HEK293 (cell line): Measurements from ENCODE around the gene CORO7.
A peak's percentile ranks its signal among the peaks of the same experiment; 100 is the strongest.

Experiments used
- CTCF ChIA-PET: fragments of 350-600 bp; formaldehyde crosslinking; extraction: SDS; loops from one replicate; lab custom pipeline; 2021; ENCODE audit warnings: antibody characterized with exemption; lab: Yijun Ruan, JAX
- POLR2A ChIA-PET: fragments of 300-600 bp; formaldehyde crosslinking; extraction: SDS; loops from one replicate; lab custom pipeline; 2020; ENCODE audit warnings: antibody characterized with exemption, inconsistent platforms; lab: Yijun Ruan, JAX
- H3K27ac ChIP-seq: fragments of 200-500 bp; sonication (Bioruptor generic); 2 replicates; pipeline ENCODE4 v1.5.1; 2014; ENCODE audit warnings: low read depth, low read length, control low read depth, inconsistent platforms; ENCODE audit errors: extremely low read depth
- H3K36me3 ChIP-seq, 2 experiments: fragments of 200-500 bp in 1 of 2; sonication (Bioruptor generic) in 1 of 2; 1 replicate in 1 of 2; 2 replicates in 1 of 2; pipeline ENCODE4 v1.5.1; 2014 to 2017; ENCODE audit warnings: inconsistent platforms in 2 of 2, low read length in 2 of 2; ENCODE audit not compliant: control insufficient read depth in 2 of 2, insufficient read depth in 1 of 2
- H3K4me1 ChIP-seq: fragments of 200-500 bp; sonication (Bioruptor generic); 2 replicates; pipeline ENCODE4 v1.5.1; 2014; ENCODE audit warnings: mild to moderate bottlenecking, low read length, inconsistent platforms; ENCODE audit not compliant: control insufficient read depth, insufficient read depth
- H3K4me3 ChIP-seq: 2 replicates; pipeline ENCODE4 v1.5.1; 2011; ENCODE audit warnings: low read depth, mild to moderate bottlenecking, control low read depth, low read length, moderate library complexity
- H3K9me3 ChIP-seq: fragments of 200-500 bp; sonication (Bioruptor generic); 2 replicates; pipeline ENCODE4 v1.5.1; 2014; ENCODE audit warnings: low read depth, low read length, inconsistent platforms; ENCODE audit not compliant: control insufficient read depth, insufficient read depth
- CTCF ChIP-seq: fragments of 450-650 bp; formaldehyde crosslinking; IDR thresholded peaks from 2 replicates; pipeline ENCODE4 v1.5.1; 2016; ENCODE audit warnings: missing biosample characterization, missing genetic modification characterization
- KLF1 ChIP-seq: fragments of 450-650 bp; formaldehyde crosslinking; IDR thresholded peaks from 2 replicates; pipeline ENCODE4 v1.5.1; 2016; ENCODE audit warnings: missing biosample characterization, missing genetic modification characterization
- REPIN1 ChIP-seq: fragments of 450-650 bp; formaldehyde crosslinking; IDR thresholded peaks from 2 replicates; pipeline ENCODE4 v1.5.1; 2017; ENCODE audit warnings: missing biosample characterization, missing genetic modification characterization, low read depth
- SCRT1 ChIP-seq: fragments of 450-650 bp; formaldehyde crosslinking; IDR thresholded peaks from 2 replicates; pipeline ENCODE4 v1.5.1; 2016; ENCODE audit warnings: missing biosample characterization, missing genetic modification characterization, borderline replicate concordance
- SCRT2 ChIP-seq: fragments of 450-650 bp; formaldehyde crosslinking; IDR thresholded peaks from 2 replicates; pipeline ENCODE4 v1.5.1; 2016; ENCODE audit warnings: missing biosample characterization, missing genetic modification characterization
- YY2 ChIP-seq: fragments of 450-650 bp; formaldehyde crosslinking; IDR thresholded peaks from 2 replicates; pipeline ENCODE4 v1.5.1; 2016; ENCODE audit warnings: missing biosample characterization, missing genetic modification characterization
- ZBTB49 ChIP-seq: fragments of 450-650 bp; formaldehyde crosslinking; IDR thresholded peaks from 2 replicates; pipeline ENCODE4 v1.5.1; 2016; ENCODE audit warnings: missing biosample characterization, missing genetic modification characterization, low read depth
- ZIC2 ChIP-seq: fragments of 450-650 bp; formaldehyde crosslinking; IDR thresholded peaks from 2 replicates; pipeline ENCODE4 v1.5.1; 2016; ENCODE audit warnings: missing biosample characterization, missing genetic modification characterization
- ZNF223 ChIP-seq: fragments of 450-650 bp; formaldehyde crosslinking; IDR thresholded peaks from 2 replicates; pipeline ENCODE4 v1.5.1; 2016; ENCODE audit warnings: missing biosample characterization, missing genetic modification characterization
- ZNF341 ChIP-seq: fragments of 450-650 bp; formaldehyde crosslinking; IDR thresholded peaks from 2 replicates; pipeline ENCODE4; 2016; ENCODE audit warnings: low read depth, missing biosample characterization, missing genetic modification characterization
- ZNF391 ChIP-seq: fragments of 450-650 bp; formaldehyde crosslinking; IDR thresholded peaks from 2 replicates; pipeline ENCODE4 v1.5.1; 2016; ENCODE audit warnings: low read depth, missing biosample characterization, missing genetic modification characterization, borderline replicate concordance
- ZNF404 ChIP-seq: fragments of 450-650 bp; formaldehyde crosslinking; IDR thresholded peaks from 2 replicates; pipeline ENCODE4 v1.5.1; 2017; ENCODE audit warnings: missing biosample characterization, missing genetic modification characterization
- ZNF426 ChIP-seq: fragments of 450-650 bp; formaldehyde crosslinking; IDR thresholded peaks from 2 replicates; pipeline ENCODE4 v1.5.1; 2017; ENCODE audit warnings: missing biosample characterization, missing genetic modification characterization, mild to moderate bottlenecking, inconsistent platforms, moderate library complexity
- ZNF510 ChIP-seq: fragments of 450-650 bp; formaldehyde crosslinking; IDR thresholded peaks from 2 replicates; pipeline ENCODE4 v1.5.1; 2018; ENCODE audit warnings: mild to moderate bottlenecking, missing genetic modification characterization, missing biosample characterization; ENCODE audit not compliant: insufficient replicate concordance
- ZNF585B ChIP-seq: fragments of 450-650 bp; formaldehyde crosslinking; IDR thresholded peaks from 2 replicates; pipeline ENCODE4 v1.5.1; 2016; ENCODE audit warnings: missing biosample characterization, missing genetic modification characterization
- ZNF596 ChIP-seq: fragments of 450-650 bp; IDR thresholded peaks from 2 replicates; pipeline ENCODE4 v1.5.0; 2018; ENCODE audit warnings: missing biosample characterization, mild to moderate bottlenecking, missing genetic modification characterization, moderate library complexity
- ZNF600 ChIP-seq: fragments of 450-650 bp; formaldehyde crosslinking; IDR thresholded peaks from 2 replicates; pipeline ENCODE4 v1.5.1; 2016; ENCODE audit warnings: missing biosample characterization, missing genetic modification characterization
- ZNF645 ChIP-seq: fragments of 450-650 bp; formaldehyde crosslinking; IDR thresholded peaks from 2 replicates; pipeline ENCODE4; 2016; ENCODE audit warnings: missing biosample characterization, missing genetic modification characterization
- ZNF830 ChIP-seq: fragments of 450-650 bp; IDR thresholded peaks from 2 replicates; pipeline ENCODE4 v1.5.0; 2018; ENCODE audit warnings: missing biosample characterization, missing genetic modification characterization, low read depth, mild to moderate bottlenecking, moderate library complexity
- ZSCAN16 ChIP-seq: fragments of 450-650 bp; formaldehyde crosslinking; IDR thresholded peaks from 2 replicates; pipeline ENCODE4 v1.5.1; 2016; ENCODE audit warnings: missing biosample characterization, missing genetic modification characterization

Gene CORO7

GRCh38 chr16:4409081-4409932, 7.1 kb downstream of the CORO7 start:
- no peak overlapping the region for H3K4me3 ChIP-seq

GRCh38 chr16:4408323-4408690, 8.1 kb downstream of the CORO7 start:
- Histone ChIP-seq H3K27ac (no peak overlapping the region), H3K4me1 (no peaks in the 10 kb centered on the region; the same call in 1 of the 2 replicates), H3K36me3 (peaks cover 5 to 80% of the 10 kb centered on the region in 2 experiments; a peak in 2 of 3 replicates), H3K4me3 (no peak overlapping the region), H3K9me3 (no peaks in the 10 kb centered on the region)
- TF ChIP-seq ZNF404 (tag by site-specific recombination) = no peak
- no peak for TF ChIP-seq ZNF645 (tag by site-specific recombination)
- TF ChIP-seq ZNF830 (tag by site-specific recombination) = no peak
- no peak for TF ChIP-seq ZNF223 (tag by site-specific recombination)
- TF ChIP-seq ZNF391 = no peak
- no peak for TF ChIP-seq YY2 (tag by site-specific recombination)
- no peak for TF ChIP-seq ZSCAN16 (tag by site-specific recombination)
- no peak for TF ChIP-seq ZNF585B (tag by site-specific recombination)
- TF ChIP-seq ZNF426 = no peak
- no peak for TF ChIP-seq ZNF596
- TF ChIP-seq KLF1 = no peak
- TF ChIP-seq ZNF341 (tag by site-specific recombination) = no peak
- no peak for TF ChIP-seq ZNF510 (tag by site-specific recombination)
- ChIA-PET CTCF (interaction anchor here (0.6 to 1.3 kb wide), 2 partner anchors 49 to 69 kb away, joined by 3 to 4 read pairs; no protein-coding TSS in a partner anchor), POLR2A (no interaction called here)

More at GRCh38 chr16:4409081-4409932, 7.1 kb downstream of the CORO7 start:
- no peaks in the 10 kb centered on the region for H3K9me3 ChIP-seq
- ChIA-PET POLR2A (no interaction called here), CTCF (interaction anchor here (0.5 to 1.3 kb wide), 4 partner anchors 50 to 220 kb away, joined by 3 to 4 read pairs (median 4); no protein-coding TSS in a partner anchor)
- H3K4me1 ChIP-seq = no peaks in the 10 kb centered on the region; the same call in 1 of the 2 replicates
- TF ChIP-seq ZBTB49 (no peak), ZNF600 (peak; percentile 30; the same call in 1 of the 2 replicates), ZIC2 (tag by site-specific recombination) (peak; percentile 90), CTCF (peak; percentile 43; the same call in 1 of the 2 replicates), SCRT2 (tag by site-specific recombination) (peak; percentile 55; the same call in 1 of the 2 replicates), ZNF645 (tag by site-specific recombination) (no peak), REPIN1 (no peak), SCRT1 (tag by site-specific recombination) (peak; percentile 30; the same call in 1 of the 2 replicates)
- H3K36me3 ChIP-seq = peaks cover 5 to 71% of the 10 kb centered on the region in 2 experiments; a peak in 2 of 3 replicates
- no peak overlapping the region for H3K27ac ChIP-seq
